ENCODE measurements around the gene RIMS4.
A peak's percentile ranks its signal among the peaks of the same experiment; 100 is the strongest.

The RIMS4 gene

DNA sequence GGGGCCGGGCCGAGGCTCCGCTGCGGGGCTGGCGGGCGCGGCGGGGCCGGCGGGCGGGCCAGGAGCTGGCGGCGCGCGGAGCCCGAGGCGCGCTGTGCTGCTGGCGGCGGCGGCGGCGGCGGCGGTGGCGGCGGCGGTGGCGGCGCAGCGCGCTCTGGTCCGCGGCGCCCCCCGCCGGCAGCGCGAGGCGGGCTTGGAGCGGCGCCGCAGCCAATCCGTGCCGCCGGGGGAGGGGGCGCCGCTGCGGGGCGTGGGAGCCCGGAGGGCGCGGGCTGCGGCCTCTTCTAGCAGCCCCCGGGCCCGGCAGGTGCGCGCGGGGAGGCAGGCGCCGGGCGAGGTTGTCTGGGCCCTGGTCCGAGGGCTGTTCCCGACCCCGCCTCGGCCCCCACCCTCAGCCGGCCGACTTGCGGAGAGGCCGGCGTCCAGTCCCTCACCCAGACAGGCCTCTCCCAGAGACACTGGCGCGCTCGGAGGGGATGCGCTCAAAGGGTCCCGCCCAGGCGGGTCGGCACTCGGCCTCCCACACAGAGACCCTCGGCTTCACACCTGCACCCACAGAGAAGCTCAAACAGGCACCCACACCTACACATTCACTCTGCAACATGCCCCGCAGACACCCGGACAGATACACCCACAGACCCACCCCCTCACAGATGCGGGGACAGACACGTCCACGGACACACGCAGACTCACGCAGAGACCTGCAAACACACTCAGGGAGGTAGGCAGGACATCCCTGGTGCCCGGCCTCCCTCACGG, at the start of gene RIMS4:
TSS of gene RIMS4 (minus strand) at position 156 of the 759 bp plus-strand sequence. CDS start 275 bp downstream, outside the sequence.
- no peak for DNase-seq (ENCODE audit: extremely low spot score)
- TF ChIP-seq, protein P1, sequence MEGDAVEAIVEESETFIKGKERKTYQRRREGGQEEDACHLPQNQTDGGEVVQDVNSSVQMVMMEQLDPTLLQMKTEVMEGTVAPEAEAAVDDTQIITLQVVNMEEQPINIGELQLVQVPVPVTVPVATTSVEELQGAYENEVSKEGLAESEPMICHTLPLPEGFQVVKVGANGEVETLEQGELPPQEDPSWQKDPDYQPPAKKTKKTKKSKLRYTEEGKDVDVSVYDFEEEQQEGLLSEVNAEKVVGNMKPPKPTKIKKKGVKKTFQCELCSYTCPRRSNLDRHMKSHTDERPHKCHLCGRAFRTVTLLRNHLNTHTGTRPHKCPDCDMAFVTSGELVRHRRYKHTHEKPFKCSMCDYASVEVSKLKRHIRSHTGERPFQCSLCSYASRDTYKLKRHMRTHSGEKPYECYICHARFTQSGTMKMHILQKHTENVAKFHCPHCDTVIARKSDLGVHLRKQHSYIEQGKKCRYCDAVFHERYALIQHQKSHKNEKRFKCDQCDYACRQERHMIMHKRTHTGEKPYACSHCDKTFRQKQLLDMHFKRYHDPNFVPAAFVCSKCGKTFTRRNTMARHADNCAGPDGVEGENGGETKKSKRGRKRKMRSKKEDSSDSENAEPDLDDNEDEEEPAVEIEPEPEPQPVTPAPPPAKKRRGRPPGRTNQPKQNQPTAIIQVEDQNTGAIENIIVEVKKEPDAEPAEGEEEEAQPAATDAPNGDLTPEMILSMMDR (IDR thresholded peaks at IDR 0.05; ENCODE audit: control extremely low read depth, extremely low read depth, low read depth, missing control alignments), result peak; percentile 1
- POLR2A ChIA-PET, result no interaction called here
- CTCF ChIA-PET, result no interaction called here

- ChIA-PET CTCF (interaction anchor here (1.2 kb wide), 2 partner anchors 8 to 11 kb away, joined by 4 read pairs; no protein-coding TSS in a partner anchor), POLR2A (no interaction called here)
- TF ChIP-seq, protein P1 (IDR thresholded peaks at IDR 0.05; ENCODE audit: control extremely low read depth, extremely low read depth, low read depth, missing control alignments), result no peak
- DNase-seq (ENCODE audit: extremely low spot score), result no peak
Observed at GRCh38 chr20:44858606-44859360, 48.4 kb upstream of the RIMS4 start.

- TF ChIP-seq, protein P1 (IDR thresholded peaks at IDR 0.05; ENCODE audit: control extremely low read depth, extremely low read depth, low read depth, missing control alignments), result no peak
- ChIA-PET CTCF (interaction anchor here (1.3 kb wide), 1 partner anchor 10 kb away, joined by 5 read pairs; no protein-coding TSS in a partner anchor), POLR2A (no interaction called here)
- DNase-seq (ENCODE audit: extremely low spot score), result no peak
Observed at GRCh38 chr20:44856856-44857448, 46.6 kb upstream of the RIMS4 start.

DNA sequence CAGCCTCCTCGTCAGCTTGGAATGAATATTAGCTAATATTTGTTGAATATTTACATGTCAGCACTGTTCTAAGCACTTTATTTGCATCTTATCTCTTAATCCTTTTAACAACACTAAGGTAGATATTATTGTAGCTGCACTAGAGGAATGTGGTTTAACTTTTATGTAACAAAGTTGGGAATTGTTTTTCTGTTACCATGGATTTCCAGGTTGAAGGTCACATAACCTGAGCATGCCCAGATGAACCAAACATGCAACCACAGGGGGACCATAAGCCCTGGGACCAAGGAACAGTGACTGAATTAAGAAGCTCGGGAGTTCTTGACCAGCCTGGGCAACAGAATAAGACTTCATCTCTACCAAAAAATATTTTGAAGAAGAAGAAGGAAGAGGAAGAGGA, 46.1 kb upstream of the RIMS4 start:
- DNase-seq (ENCODE audit: extremely low spot score), result no peak
- TF ChIP-seq, protein P1 (IDR thresholded peaks at IDR 0.05; ENCODE audit: control extremely low read depth, extremely low read depth, low read depth, missing control alignments), result no peak
- CTCF ChIA-PET, result interaction anchor here (0.7 to 1.3 kb wide), 2 partner anchors 10 to 109 kb away, joined by 3 to 5 read pairs; no protein-coding TSS in a partner anchor
- POLR2A ChIA-PET, result no interaction called here

DNA sequence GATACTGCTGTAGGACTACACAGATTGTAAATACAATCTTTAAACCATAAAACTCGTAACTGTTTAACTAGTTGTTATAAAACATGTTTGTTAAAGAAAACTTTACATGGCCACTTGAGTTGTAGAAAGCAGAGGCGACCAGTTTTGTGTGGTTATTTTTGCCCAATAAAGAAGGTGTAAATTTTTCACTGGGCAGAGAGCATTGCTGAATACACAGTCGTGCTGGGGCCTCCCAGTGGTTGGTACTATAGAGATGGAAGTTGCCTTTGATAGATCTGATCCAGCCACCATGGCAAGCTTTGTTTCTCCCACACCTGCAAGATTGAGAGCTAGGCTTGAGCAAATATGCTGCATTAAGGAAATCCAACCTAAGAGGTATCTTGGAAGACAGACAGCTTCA, 41.2 kb upstream of the RIMS4 start:
- no peak for DNase-seq (ENCODE audit: extremely low spot score)
- ChIA-PET POLR2A (no interaction called here), CTCF (interaction anchor here (1.1 kb wide), 1 partner anchor 15 kb away, joined by 4 read pairs; no protein-coding TSS in a partner anchor)
- TF ChIP-seq, protein P1 (IDR thresholded peaks at IDR 0.05; ENCODE audit: control extremely low read depth, extremely low read depth, low read depth, missing control alignments), result no peak

- ChIA-PET CTCF (interaction anchor here (1.3 kb wide), 1 partner anchor 16 kb away, joined by 3 read pairs; no protein-coding TSS in a partner anchor), POLR2A (no interaction called here)
- no peak for DNase-seq (ENCODE audit: extremely low spot score)
- TF ChIP-seq, protein P1 (IDR thresholded peaks at IDR 0.05; ENCODE audit: control extremely low read depth, extremely low read depth, low read depth, missing control alignments), result no peak
Observed at GRCh38 chr20:44850837-44851236, 40.5 kb upstream of the RIMS4 start.

Measured in GM10248 (cell line).